OCI-LY1 (cell line): ENCODE measurements around the gene IKZF1.

Experiments
- H2AFZ ChIP-seq: fragments of 200-600 bp; sonication (generic), shearing (Covaris generic); 2 replicates; pipeline ENCODE4 v1.6.0; 2014; ENCODE audit warnings: antibody characterized with exemption, mild to moderate bottlenecking, low read length
- H3F3A ChIP-seq: fragments of 200-600 bp; sonication (generic), shearing (Covaris generic); 2 replicates; pipeline ENCODE4 v1.6.0; 2014; ENCODE audit warnings: mild to moderate bottlenecking, antibody characterized with exemption, low read length, moderate library complexity; ENCODE audit not compliant: insufficient read depth
- H3K27ac ChIP-seq: fragments of 200-600 bp; sonication (generic); 2 replicates; pipeline ENCODE4 v1.5.1; 2014; ENCODE audit warnings: low read length, mixed run types, mild to moderate bottlenecking, low read depth; ENCODE audit not compliant: poor library complexity, severe bottlenecking
- H3K27me3 ChIP-seq: fragments of 200-600 bp; sonication (generic); 2 replicates; pipeline ENCODE4 v1.6.0; 2014; ENCODE audit warnings: antibody characterized with exemption, mild to moderate bottlenecking, low read length, moderate library complexity; ENCODE audit not compliant: insufficient read depth
- H3K36me3 ChIP-seq: fragments of 200-600 bp; sonication (generic); 2 replicates; pipeline ENCODE4 v1.6.1; 2014; ENCODE audit warnings: mild to moderate bottlenecking, antibody characterized with exemption, low read length, moderate library complexity, mixed read lengths; ENCODE audit not compliant: insufficient read depth
- H3K4me1 ChIP-seq: fragments of 200-600 bp; sonication (generic); 2 replicates; pipeline ENCODE4 v1.5.1; 2014; ENCODE audit warnings: mild to moderate bottlenecking, low read length, moderate library complexity; ENCODE audit not compliant: insufficient read depth, severe bottlenecking
- H3K4me2 ChIP-seq: fragments of 200-600 bp; sonication (generic), shearing (Covaris generic); 2 replicates; pipeline ENCODE4 v1.6.1; 2014; ENCODE audit warnings: low read length
- H3K4me3 ChIP-seq: fragments of 200-600 bp; sonication (generic); 2 replicates; pipeline ENCODE4 v1.5.1; 2014; ENCODE audit warnings: low read length, low read depth, mild to moderate bottlenecking, mixed read lengths; ENCODE audit not compliant: poor library complexity, severe bottlenecking
- H3K79me2 ChIP-seq: fragments of 200-600 bp; shearing (Covaris generic); 2 replicates; pipeline ENCODE4 v1.6.1; 2016; ENCODE audit warnings: mixed run types, low read length, mixed read lengths; ENCODE audit not compliant: insufficient read depth
- H3K9ac ChIP-seq: fragments of 200-600 bp; sonication (generic), shearing (Covaris generic); 2 replicates; pipeline ENCODE4 v1.6.1; 2014; ENCODE audit warnings: mild to moderate bottlenecking, low read length, mixed read lengths
- H3K9me2 ChIP-seq: fragments of 200-600 bp; sonication (generic), shearing (Covaris generic); 2 replicates; pipeline ENCODE4 v1.6.1; 2014; ENCODE audit warnings: low read depth, mild to moderate bottlenecking, low read length, mixed read lengths
- H3K9me3 ChIP-seq: fragments of 200-600 bp; shearing (Covaris generic); 2 replicates; pipeline ENCODE4 v1.6.1; 2014; ENCODE audit warnings: low read length, mixed read lengths
- H4K20me1 ChIP-seq: fragments of 200-600 bp; sonication (generic), shearing (Covaris generic); 2 replicates; pipeline ENCODE4 v1.6.0; 2016; ENCODE audit warnings: mild to moderate bottlenecking, low read length; ENCODE audit not compliant: insufficient read depth
- CTCF ChIP-seq: fragments of 200-600 bp; sonication (generic), shearing (Covaris generic); IDR thresholded peaks from 2 replicates; pipeline ENCODE4 v1.5.1; 2017; ENCODE audit warnings: mild to moderate bottlenecking, antibody characterized with exemption, low read length, moderate library complexity, mixed read lengths
- EZH2 ChIP-seq: fragments of 200-600 bp; sonication (generic), shearing (Covaris generic); IDR thresholded peaks from 2 replicates; pipeline ENCODE4 v1.8.0; 2017; ENCODE audit warnings: borderline replicate concordance, mixed run types, mild to moderate bottlenecking, antibody characterized with exemption, low read length, moderate library complexity, mixed read lengths

Gene IKZF1

GRCh38 chr7:50292165-50292757 lies 12.3 kb upstream of the IKZF1 start:
- no peaks in the 10 kb centered on the region for H3F3A ChIP-seq
- H3K27me3 ChIP-seq = no peaks in the 10 kb centered on the region; the same call in 1 of the 2 replicates
- H3K4me1 ChIP-seq = no peaks in the 10 kb centered on the region
- H2AFZ ChIP-seq = no peak overlapping the region
- no peak for TF ChIP-seq CTCF
- no peak for TF ChIP-seq EZH2
- no peaks in the 10 kb centered on the region for H3K79me2 ChIP-seq
- H3K36me3 ChIP-seq = no peaks in the 10 kb centered on the region
- no peak overlapping the region for H3K4me3 ChIP-seq
- H4K20me1 ChIP-seq = no peaks in the 10 kb centered on the region
- H3K9me2 ChIP-seq = no peaks in the 10 kb centered on the region
- no peaks in the 10 kb centered on the region for H3K9me3 ChIP-seq
- no peak overlapping the region for H3K4me2 ChIP-seq
- H3K9ac ChIP-seq = no peak overlapping the region
- no peak overlapping the region for H3K27ac ChIP-seq

GRCh38 chr7:50292763-50293162 lies 11.8 kb upstream of the IKZF1 start:
- no peak overlapping the region for H3K4me2 ChIP-seq
- H3K9ac ChIP-seq = no peak overlapping the region
- no peaks in the 10 kb centered on the region for H4K20me1 ChIP-seq
- no peaks in the 10 kb centered on the region for H3K4me1 ChIP-seq
- H3K4me3 ChIP-seq = no peak overlapping the region
- H3K27me3 ChIP-seq = no peaks in the 10 kb centered on the region; the same call in 1 of the 2 replicates
- no peaks in the 10 kb centered on the region for H3K79me2 ChIP-seq
- TF ChIP-seq EZH2 (no peak), CTCF (no peak)
- no peak overlapping the region for H2AFZ ChIP-seq
- H3K9me3 ChIP-seq = no peaks in the 10 kb centered on the region
- no peaks in the 10 kb centered on the region for H3K36me3 ChIP-seq
- H3K27ac ChIP-seq = no peak overlapping the region
- H3K9me2 ChIP-seq = no peaks in the 10 kb centered on the region
- H3F3A ChIP-seq = no peaks in the 10 kb centered on the region

GRCh38 chr7:50293509-50294179 lies 10.9 kb upstream of the IKZF1 start:
- H3K27me3 ChIP-seq = no peaks in the 10 kb centered on the region; the same call in 1 of the 2 replicates
- no peaks in the 10 kb centered on the region for H3K36me3 ChIP-seq
- no peaks in the 10 kb centered on the region for H4K20me1 ChIP-seq
- TF ChIP-seq EZH2 (no peak), CTCF (no peak)
- no peak overlapping the region for H2AFZ ChIP-seq
- no peak overlapping the region for H3K9ac ChIP-seq
- H3K9me3 ChIP-seq = no peaks in the 10 kb centered on the region
- no peaks in the 10 kb centered on the region for H3K9me2 ChIP-seq
- no peak overlapping the region for H3K4me2 ChIP-seq
- no peaks in the 10 kb centered on the region for H3F3A ChIP-seq
- H3K79me2 ChIP-seq = no peaks in the 10 kb centered on the region
- H3K4me3 ChIP-seq = no peak overlapping the region
- no peaks in the 10 kb centered on the region for H3K4me1 ChIP-seq
- no peak overlapping the region for H3K27ac ChIP-seq
